ENCODE measurements around the gene ENTPD3. TPM values are rescaled to one million over a fixed set of nuclear protein-coding genes. Genes with fewer than 3 reads are reported as not detected.

Gene ENTPD3
- total RNA-seq, 1 donor from 2014 or later: 0.46 TPM

DNA sequence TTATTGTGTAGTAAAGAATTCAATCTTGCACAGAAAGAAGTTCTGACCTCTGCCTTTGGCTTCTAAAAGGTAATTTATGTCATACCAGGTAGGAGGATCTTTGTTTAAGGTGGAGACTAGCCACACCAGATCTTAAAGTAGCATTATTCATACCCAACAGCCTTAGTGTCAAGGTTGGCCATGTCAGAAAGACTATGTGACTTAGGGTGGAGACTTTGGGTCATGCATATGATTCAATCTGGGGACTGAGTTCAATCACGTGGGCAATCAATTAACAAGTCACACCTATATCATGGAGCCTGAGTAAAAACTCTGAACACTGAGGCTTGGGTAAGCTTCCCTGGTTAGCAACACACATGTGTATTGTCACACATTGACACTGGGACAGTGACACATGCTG is 28.5 kb upstream of the ENTPD3 start:
- no peak for DNase-seq (ENCODE audit: low read depth)
- TF ChIP-seq, protein P1, sequence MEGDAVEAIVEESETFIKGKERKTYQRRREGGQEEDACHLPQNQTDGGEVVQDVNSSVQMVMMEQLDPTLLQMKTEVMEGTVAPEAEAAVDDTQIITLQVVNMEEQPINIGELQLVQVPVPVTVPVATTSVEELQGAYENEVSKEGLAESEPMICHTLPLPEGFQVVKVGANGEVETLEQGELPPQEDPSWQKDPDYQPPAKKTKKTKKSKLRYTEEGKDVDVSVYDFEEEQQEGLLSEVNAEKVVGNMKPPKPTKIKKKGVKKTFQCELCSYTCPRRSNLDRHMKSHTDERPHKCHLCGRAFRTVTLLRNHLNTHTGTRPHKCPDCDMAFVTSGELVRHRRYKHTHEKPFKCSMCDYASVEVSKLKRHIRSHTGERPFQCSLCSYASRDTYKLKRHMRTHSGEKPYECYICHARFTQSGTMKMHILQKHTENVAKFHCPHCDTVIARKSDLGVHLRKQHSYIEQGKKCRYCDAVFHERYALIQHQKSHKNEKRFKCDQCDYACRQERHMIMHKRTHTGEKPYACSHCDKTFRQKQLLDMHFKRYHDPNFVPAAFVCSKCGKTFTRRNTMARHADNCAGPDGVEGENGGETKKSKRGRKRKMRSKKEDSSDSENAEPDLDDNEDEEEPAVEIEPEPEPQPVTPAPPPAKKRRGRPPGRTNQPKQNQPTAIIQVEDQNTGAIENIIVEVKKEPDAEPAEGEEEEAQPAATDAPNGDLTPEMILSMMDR (conservative IDR thresholded peaks at IDR 0.05; ENCODE audit: low read depth, low read length): no peak
- H3K4me3 ChIP-seq (ENCODE audit: low read depth, low read length): no peak overlapping the region

DNA sequence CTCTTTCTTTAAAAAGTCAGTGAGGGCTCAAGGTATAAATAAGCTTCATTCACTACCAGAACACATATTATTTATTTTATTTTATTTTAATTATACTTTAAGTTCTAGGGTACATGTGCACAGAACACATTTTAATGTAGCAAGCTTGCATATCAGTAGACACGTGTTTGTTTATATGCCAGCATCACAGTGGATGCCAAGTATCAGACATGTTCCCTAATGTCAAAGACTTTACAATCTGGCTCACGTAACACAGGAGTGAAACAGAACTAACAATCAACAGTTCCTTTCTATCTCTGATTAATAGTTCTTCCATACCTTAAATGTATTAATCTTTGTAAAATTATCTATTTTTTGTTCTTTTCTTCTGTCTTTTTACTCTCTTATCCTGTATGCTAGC is 23.3 kb upstream of the ENTPD3 start:
- TF ChIP-seq, protein P1 (conservative IDR thresholded peaks at IDR 0.05; ENCODE audit: low read depth, low read length): no peak
- H3K4me3 ChIP-seq (ENCODE audit: low read depth, low read length): no peak overlapping the region
- no peak for DNase-seq (ENCODE audit: low read depth)

DNA sequence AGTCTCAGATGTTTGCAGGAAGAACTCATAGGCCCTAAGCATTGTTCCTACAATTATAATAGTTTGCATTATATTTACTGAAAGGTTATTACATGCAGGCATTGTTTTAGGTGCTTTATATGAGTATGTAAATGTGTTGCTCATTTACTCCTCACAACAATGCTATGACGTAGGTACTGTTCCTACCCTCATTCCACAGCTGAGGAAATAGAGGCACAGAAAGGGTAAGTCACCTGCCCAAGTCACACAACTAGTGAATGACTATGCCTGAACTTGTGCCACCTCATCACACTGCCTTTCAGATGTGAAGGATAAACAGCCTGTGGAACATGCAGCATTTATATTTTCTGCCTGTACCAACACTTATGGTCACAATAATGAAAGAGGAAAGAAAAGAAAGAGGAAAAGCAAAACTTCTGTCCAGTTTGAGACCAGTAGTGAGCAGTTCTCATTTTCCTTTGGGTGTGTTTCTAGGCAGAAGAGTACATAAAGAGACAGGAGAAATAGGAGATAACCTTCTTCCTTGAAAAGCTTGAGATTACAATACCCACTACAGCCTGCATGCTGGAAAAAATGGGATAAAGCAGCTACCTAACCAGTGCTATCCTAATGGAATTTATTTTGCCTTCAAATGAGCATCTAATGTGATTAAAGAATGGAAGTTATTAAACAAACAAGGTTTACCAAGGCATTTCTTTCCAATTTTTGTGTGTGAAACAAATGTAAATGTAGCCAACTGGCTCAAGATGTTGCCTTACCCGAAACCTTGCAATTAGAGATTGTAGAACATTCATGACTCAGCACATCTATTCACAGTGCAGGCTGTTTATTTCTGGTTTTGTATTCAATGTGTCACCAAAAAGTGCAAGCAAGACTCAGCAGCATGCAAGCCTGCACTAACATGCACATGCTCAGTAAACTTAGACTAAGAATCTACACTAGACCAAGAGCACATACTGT is 20.5 kb upstream of the ENTPD3 start:
- TF ChIP-seq, protein P1 (conservative IDR thresholded peaks at IDR 0.05; ENCODE audit: low read depth, low read length): no peak
- no peak overlapping the region for H3K4me3 ChIP-seq (ENCODE audit: low read depth, low read length)
- no peak for DNase-seq (ENCODE audit: low read depth)

DNA sequence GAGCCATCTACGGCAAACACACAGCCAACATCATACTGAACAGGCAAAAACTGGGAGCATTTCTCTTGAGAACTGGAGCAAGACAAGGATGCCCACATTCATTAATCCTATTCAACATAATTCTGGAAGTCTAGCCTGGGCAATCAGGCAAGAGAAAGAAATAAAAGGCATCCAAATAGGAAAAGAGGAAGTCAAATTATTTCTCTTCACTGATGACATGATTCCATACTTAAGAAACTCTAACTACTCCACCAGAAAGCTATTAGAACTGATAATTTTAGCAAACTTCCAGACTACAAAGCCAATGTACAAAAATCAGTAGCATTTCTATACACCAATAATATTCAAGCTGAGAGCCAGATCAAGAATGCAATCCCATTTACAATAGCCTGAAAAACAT is 17.3 kb upstream of the ENTPD3 start:
- no peak for DNase-seq (ENCODE audit: low read depth)
- H3K4me3 ChIP-seq (ENCODE audit: low read depth, low read length): no peak overlapping the region
- TF ChIP-seq, protein P1 (conservative IDR thresholded peaks at IDR 0.05; ENCODE audit: low read depth, low read length): no peak

- TF ChIP-seq, protein P1 (conservative IDR thresholded peaks at IDR 0.05; ENCODE audit: low read depth, low read length): no peak
- DNase-seq (ENCODE audit: low read depth): no peak
- H3K4me3 ChIP-seq (ENCODE audit: low read depth, low read length): no peak overlapping the region
Observed at GRCh38 chr3:40377822-40378221, 9.2 kb upstream of the ENTPD3 start.

DNA sequence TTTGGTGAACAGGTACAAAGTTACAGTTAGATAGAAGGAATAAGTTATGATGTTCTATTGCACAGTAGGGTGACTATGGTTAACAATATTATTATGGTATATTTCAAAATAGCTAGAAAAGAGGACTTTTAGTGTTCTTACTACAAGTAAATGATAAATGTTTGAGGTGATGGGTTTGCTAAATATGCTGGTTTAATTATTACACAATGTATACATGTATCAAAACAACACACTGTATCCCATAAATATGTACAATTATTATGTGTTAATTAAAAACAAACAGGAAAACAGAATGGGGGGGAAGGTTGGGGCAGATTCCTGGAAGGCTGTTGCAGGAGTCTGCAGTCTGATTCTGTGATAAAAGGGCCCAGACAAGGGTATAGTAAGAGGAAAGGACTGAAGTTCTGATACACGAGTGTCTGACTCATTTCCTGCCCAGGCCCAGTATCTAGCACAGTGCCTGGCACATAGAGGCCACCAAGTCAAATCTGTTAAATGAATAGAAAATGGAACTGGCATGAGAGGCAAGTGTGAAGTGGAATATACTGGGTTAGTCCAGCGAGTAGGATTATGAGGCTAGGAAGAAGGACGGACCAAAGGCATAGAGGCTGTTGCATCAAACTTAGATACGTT is 7.2 kb upstream of the ENTPD3 start:
- no peak for DNase-seq (ENCODE audit: low read depth)
- H3K4me3 ChIP-seq (ENCODE audit: low read depth, low read length): no peak overlapping the region
- TF ChIP-seq, protein P1 (conservative IDR thresholded peaks at IDR 0.05; ENCODE audit: low read depth, low read length): no peak

Measured in epithelial cell of proximal tubule (primary cell).